ENCODE results near the gene DDX39A.
"Not testable (repeated sequence)": the region's sequence is repeated elsewhere in the genome, so short reads cannot be mapped to it uniquely, and the experiment has no call there.

DDX39A gene

DNA sequence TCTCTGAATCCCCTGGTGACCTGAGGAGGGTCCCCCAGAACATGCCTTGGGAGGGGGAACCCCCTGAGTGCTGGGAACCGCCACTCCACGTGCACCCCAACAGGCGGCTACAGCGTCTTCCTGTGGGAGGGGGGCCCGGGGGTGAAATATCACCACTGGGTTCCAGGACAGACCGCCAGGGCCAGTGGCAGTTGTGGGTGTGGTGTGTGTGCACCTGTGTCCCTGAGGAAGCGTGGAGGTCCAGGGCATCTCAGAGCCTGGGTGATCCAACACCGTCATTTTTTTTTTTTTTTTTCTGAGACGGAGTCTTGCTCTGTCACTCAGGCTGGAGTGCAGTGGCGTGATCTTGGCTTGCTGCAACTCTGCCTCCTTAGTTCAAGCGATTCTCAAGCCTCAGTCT, 33.6 kb downstream of the DDX39A start:
- DNase-seq (ENCODE audit: low read depth in 2 of 2): no peak

DNA sequence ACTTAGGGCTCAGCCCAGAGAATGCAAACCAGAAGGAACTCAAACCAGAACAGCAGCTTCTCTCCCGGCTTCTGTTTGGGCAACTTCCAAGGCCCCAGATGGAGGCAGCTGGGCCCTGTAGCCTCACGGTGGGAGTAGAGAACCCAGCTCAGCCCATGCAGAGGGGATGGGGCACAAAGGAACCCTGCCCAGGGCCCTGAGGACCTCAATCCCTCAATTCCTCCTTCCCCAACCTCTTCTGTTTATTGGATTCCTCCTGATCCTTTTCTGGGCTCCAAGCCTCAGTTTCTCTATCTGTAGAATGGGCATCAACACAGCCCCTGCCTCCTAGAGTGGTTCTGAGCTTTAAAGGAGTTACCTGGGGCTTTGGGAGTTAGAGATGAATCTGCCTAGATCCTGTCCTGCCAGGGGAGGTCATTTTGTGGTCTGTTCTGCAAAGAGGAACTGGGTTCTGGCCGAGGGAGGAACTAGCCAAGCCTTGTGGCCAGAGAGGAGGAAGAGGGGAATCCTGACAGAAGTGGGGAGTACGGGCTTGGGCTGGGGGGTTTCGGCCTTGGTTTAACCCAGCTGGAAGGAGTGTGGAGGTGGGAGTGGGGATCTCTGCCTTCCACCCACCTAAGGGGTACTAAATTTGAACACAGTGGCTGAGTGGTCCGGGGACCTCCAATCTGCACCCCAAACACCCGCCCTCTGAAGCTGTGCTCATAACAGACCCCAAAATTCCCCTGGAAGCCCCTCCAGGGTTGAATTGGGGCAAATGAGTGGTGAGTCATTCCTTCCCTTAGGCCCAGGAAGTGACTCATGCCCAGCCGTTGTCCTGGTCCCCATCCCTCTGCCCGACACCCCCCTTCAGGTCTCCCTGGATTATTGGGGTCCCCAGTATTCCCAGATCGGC, 35.2 kb downstream of the DDX39A start:
- DNase-seq (ENCODE audit: low read depth in 2 of 2): no peak

DNA sequence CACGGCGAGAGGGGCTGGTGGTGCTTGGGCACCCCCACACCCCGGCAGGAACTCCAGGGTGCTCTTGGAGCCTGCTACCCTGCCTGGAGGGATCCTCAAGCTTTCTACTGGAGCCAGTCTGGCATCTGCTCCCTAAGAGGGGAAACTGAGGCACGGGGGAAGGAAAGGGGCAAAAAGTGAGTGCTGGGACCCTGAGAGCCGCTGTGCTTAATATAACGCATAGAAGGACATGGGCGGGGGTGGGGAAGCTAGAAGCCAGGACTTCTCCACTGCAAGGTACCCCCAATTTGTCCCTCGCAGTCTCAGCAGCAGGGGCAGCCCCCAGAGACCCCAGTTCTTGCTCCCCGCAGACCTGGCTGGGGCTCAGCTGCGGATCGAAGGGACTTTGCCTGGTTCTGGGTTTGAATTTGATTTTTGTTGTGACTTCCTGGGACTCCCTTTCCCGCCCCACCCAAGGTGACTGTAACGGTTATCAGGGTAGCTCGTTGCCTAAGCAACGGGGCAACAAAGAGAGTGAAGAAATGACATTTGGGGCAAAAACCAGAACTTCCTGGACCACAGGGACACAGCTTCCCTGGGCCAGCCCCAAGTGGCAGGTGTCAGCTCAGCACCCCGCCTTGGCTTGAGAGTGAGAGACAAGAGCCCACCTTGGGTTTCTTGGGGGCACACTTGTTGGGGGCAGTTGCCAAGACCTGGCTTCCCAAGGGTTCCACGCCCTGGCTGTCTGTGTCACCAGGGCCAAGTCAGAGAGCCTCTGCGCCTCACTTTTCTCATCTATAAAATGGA, 37.3 kb downstream of the DDX39A start:
- no peak for DNase-seq (ENCODE audit: low read depth in 2 of 2)

DNA sequence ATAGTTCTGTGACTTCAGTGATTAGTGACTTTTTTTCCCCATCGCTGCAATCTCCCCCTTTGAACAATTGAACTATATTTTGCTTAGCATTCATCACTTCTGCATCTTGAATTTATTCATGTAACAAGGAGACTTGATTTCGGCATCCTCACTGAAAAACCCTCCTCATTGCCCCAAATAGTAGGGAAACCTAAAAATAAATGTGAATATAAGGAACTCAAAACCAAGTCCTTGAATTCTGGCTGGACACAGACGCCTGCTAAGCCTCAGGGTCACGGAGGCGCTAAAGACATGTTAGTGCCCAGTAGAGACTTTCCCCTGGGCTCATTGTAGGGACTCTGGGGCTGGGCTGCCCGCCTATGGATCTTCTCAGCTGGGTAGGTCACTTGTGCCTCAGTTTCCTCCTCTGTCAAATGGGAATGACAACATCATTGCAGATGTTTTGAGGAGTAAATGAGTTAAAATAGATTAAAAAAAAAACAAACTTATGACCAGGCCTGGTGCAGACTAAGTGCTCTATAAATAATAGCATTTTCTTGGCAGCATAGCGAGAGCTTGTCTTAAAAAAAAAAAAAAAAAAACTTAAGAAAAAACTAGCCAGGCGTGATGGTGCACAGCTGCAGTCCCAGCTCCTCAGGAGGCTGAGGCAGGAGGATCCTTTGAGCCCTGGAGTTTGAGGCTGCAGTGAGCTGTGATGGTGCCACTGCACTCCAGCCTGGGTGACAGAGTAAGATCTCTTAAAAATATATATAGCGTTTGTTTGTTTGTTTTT, 39.7 kb downstream of the DDX39A start:
- no peak for DNase-seq (ENCODE audit: low read depth in 2 of 2)

DNA sequence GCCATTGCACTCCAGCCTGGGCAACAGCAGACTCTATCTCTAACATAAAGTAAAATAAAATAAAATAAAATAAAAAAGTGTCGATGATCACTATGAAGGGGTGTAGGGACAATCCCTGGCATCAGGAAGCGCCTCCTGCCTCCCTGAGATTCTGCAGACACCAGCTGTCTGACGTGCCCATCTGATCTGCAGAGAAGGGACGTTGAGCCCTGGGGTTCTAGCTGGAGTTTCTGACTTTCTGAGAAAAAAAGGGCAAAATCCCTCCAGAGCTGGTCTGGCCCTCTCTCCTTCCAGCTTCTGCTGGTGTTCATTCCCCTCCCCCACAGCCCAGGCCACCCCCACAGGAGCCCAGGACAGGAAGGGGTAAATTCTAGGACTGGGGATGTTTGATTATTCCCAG, 40.3 kb downstream of the DDX39A start:
- no peak for DNase-seq (ENCODE audit: low read depth in 2 of 2)

DNA sequence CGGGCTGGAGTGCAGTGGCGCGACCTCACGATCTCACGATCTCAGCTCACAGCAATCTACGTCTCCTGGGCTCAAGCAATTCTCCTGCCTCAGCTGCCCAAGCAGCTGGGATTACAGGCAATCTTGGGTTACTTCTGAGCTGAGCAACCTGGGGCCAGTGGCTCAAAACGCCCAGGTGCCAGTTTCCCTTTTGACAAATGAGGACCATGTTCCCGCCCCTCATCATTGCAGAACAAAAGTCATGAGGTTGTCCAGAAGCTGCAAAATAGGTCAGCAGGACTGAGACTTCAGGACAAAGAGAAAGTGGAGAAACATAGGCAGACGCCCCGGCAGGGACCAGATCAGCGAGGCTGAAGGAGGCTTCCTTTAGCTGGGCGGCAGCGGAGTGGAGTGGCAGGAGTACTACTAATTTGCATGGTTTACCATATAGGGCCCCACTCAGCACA, 41.2 kb downstream of the DDX39A start:
- no peak for DNase-seq (ENCODE audit: low read depth in 2 of 2)

DNA sequence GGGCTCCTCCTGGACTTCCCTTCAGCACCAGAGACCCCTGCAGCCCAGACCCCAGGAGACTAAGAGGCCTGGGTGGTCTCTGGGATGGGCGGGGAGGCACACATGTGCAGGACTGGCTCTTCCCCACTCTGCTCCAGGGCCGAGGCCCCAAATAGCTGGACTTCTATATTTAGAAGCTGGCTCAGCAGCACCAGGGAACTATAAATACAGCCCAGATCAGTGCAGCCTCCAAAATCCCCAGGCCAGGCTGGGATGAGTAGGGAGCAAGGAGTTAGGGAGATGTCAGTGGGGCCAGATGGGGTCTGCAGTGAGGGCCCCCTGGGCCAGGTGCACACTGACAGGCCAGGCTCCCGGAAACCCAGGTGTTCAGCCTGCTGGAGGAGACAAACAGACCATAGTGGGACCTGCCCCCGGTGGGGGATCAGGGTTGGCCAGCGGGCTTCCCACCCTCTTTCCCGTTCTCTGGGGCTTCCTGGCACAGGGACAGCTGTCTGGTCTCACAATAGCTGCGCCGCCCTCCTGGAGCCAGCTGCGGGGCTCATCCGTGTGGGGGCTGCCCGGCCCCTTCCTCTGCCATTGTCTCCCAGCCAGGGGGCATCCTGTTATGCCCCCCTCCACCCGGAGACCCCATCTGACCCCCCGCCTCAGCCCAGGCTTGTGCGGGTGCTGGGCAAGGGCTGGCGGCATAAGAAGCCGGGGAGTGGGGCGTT, 43.4 kb downstream of the DDX39A start:
- no peak for DNase-seq (ENCODE audit: low read depth in 2 of 2)

DNA sequence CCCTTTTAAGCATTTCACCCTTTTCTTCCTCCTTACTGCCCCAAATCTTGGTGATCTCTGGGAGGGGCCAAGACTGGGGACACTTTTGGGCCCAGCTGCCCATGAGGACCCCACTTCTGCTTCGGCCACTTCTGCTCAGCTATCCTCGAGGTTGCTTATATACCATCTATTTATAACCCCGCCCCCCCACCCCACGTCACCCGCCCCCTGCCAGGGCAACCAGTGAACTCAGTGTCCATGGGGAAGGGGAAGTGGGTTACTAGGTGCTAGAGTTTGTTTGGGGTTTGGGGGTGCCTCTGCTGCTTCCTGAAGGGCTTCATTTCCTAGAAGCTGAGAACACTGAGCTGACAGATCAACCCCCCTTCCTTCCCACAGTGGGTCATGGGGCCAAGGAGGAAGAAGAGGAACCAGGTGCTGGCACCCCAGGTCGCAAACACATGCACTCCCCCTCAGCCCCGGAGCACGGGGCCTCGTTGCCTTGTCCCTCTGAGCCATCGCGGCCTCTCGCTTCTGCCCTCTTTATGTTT, 44.0 kb downstream of the DDX39A start:
- DNase-seq (ENCODE audit: low read depth in 2 of 2): peak in 1 of 2 donors; percentile 43

DNA sequence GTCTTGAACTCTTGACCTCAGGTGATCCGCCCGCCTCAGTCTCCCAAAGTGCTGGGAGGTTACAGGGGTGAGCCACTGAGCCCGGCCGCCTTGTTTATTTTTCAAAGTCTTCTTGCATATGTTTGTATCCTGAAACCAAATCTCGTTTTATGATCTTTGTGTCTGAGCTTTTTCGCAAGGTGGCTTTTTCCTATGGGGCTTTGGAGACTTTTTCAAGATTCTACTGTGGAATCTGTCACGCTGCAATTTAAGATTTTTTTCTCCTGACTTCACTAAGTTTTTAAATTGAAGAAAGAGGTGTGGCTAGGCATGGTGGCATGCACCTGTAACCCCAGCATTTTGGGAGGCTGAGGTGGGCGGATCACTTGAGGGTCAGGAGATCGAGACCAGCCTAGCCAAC, 44.8 kb downstream of the DDX39A start:
- DNase-seq (ENCODE audit: low read depth in 2 of 2): not testable (repeated sequence)

DNA sequence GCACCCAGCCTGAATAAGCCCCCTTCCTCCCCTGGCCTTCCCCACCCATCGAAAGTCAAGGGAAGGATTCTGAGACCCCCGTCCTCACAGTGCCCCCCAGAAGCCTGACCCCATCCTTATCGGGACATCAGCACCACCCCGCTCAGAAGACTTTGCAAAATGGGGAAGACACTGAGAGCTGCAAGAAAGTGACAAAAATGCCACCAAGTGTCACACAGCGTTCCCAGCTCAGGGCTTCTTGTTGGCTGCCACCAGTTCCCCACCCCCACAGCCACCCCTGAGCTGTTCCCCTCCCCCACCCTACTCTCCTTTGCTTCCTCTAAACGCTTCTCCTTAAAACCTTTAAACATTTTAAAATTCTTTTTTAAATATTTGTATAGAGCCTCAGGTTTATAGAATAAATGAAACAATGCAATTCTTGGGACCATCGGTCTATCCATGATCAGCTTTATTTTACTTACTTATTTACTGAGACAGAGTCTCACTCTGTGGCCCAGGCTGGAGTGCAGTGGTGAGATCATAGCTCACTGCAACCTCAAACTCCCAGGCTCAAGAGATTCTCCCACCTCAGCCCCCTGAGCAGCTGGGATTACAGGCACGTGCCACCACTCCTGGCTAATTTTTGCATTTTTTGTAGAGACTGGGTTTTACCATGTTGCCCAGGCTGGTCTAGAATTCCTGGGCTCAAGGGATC, 46.6 kb downstream of the DDX39A start:
- DNase-seq (ENCODE audit: low read depth in 2 of 2): not testable (repeated sequence)

DNA sequence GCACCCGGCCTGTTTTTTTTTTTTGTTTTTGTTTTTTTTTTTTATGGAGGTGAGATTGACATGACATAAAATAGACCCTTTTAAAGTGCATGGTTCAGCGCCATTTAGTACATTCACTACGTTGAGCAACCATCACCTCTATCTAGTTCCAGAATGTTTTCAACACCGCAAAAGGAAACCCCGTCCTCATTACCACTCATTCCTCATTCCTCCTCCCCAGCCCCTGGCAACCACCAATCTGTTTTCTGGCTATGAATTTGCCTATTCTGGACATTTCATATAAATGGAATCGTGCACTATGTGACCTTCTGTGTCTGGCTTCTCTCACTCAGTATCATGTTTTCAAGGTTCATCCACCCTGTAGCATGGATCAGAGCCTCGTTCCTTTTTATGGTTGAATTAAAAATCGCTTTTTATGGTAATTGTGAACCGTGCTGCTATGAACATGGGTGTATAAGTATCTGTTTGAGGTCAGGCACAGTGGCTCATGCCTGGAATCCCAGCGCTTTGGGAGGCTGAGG, 47.8 kb downstream of the DDX39A start:
- DNase-seq (ENCODE audit: low read depth in 2 of 2): no peak

DNA sequence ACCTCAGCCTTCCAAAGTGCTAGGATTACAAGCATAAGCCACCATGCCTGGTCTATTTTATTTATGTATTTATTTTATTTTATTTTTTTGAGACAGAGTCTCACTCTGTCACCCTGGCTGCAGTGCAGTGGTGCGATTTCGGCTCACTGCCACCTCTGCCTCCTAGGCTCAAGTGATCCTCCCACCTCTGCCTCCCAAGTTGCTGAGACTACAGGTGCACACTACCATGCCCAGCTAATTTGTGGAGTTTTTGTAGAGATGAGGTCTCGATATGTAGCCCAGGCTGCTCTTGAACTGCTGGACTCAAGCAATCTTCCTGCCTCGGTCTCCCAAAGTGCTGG, 48.2 kb downstream of the DDX39A start:
- no peak for DNase-seq (ENCODE audit: low read depth in 2 of 2)

DNA sequence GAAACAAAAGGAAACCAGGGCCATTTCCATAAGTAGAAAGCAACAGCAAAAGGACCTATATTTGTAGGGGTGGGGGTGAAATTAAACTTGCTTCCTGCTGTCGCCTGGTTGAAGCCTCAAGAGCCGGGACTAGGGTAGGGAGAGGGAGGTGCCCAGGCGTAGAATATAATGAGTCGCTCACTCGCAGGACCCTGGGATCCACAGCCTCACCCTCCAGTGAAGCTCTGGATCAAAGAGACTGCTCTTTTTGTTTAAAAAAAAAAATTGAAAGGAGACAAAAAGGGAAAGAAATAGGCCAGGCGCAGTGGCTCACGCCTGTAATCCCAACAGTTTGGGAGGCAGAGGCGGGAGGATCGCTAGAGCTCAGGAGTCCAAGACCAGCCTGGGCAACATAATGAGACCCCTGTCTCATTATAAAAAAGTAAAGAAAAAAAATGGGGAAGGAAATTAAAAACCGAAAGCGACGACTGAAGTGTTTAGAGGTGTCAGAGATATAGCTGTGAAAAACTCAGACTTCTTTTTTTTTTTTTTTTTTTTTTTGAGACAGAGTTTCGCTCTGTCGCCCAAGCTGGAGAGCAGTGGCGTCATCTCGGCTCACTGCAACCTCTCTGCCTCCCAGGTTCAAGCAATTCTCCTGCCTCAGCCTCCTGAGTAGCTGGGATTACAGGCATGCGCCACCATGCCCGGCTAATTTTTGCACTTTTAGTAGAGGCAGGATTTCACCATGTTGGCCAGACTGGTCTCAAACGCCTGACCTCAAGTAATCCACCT, 48.8 kb downstream of the DDX39A start:
- no peak for DNase-seq (ENCODE audit: low read depth in 2 of 2)

DNA sequence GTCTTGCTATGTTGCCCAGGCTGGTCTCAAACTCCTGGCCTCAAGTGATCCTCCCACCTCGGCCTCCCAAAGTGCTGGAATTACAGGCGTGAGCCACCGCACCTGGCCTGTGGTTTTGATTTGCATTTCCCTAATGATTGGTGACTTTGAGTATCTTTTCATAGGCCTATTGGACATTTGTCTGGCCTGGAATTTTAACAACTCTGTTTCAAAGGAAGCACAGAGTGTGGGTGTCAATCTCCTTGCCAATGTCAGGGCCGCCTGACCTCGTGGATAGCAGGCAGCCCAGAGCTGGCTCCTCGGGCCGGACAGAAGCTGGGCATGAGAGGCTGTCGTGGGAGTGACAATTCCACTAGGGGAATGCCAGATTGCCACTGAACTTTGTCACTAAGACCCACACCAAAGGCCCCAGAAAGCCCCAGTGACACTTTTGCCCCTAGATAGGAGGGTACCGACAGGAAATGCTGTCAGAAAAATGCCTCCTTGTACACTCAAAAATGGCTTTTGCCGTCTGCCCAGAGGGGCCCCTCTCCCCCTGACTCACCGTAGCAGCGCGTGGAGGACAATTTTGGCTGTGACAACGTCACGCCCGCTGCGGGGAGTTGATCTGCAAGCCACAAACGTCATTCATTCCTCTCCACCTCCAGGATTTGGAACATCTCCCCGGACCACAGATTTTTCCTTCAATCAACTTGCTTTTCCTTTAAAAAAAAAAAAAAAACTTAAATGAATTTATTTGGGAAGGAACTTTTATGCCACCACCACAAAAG, 49.6 kb downstream of the DDX39A start:
- peak; percentile 77 to 86 for DNase-seq (ENCODE audit: low read depth in 2 of 2)

DNA sequence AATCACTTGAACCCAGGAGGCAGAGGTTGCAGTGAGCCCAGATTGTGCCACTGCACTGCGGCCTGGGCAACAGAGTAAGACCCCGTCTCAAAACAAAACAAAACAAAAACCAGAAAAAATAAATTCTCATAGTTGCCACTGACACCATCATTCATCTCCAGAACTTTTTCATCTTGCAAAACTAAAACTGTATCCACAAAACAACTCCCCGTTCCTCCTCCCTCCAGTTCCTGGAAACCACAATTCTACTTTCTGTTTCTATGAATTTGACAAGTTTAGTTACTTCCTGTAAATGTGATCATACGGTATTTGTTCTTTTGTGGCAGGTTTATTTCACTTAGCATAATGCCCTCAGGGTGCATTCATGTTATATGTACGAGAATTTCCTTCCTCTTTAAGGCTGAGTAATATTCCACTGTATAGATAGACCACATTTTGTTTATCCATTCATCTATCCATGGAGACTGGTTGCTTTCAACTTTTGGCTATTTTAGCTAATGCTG, 51.1 kb downstream of the DDX39A start:
- no peak for DNase-seq (ENCODE audit: low read depth in 2 of 2)

DNA sequence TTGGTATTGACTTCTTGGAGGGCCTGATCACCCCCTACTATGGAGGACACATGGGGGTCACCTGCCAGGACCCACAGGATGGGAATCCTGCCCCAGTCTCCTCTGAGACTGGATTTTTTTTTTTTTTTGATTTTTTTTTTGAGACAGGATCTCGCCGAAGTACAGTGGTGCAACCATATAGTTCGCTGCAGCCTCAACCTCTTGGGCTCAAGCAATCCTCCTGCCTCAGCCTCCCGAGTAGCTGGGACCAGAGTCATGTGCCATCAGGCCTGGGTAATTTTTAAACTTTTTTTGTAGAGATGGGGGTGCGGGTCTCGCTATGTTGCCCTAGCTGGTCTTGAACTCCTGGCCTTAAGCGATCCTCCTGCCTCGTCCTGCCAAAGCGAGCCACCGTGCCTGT, 52.1 kb downstream of the DDX39A start:
- DNase-seq (ENCODE audit: low read depth in 2 of 2): no peak

DNA sequence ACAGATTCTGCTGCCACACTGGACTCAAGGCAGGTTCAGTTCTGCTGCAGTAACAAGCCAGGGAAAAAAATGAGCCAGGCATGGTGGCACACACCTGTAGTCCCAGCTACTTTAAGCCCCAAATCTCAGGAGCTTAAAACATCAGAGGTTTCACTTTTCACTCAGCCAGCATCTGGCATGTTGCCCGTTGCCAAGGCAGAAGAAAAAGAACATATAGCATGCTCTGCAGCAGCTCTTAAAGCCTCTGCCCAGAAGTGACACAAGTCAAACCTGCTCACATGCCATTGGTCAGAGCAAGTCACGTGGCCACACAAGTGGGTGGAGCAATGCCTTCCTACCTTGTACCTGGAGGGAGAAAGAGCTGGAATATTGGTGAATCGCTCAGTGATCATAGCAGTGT, 52.6 kb downstream of the DDX39A start:
- peak in 1 of 2 donors; percentile 83 for DNase-seq (ENCODE audit: low read depth in 2 of 2)

DNA sequence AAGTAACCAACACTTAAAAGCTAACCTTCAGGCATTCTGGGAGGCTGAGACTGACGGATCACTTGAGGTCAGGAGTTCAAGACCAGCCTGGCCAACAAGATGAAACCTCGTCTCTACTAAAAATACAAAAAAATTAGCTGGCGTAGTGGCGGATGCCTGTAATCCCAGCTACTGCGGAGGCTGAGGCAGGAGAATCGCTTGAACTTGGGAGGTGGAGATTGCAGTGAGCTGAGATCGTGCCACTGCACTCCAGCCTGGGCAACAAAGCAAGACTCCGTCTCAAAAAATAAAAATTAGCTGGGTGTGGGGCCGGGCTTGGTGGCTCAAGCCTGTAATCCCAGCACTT, 55.1 kb downstream of the DDX39A start:
- not testable (repeated sequence) for DNase-seq (ENCODE audit: low read depth in 2 of 2)

Measured in stimulated activated CD8-positive, alpha-beta memory T cell treated with anti-CD3 and anti-CD28 coated beads, Interleukin-2, amount 100 ng/mL, for 48 hours (primary cell).